Measurements from ENCODE around the gene GALNTL6.

Gene GALNTL6

DNA sequence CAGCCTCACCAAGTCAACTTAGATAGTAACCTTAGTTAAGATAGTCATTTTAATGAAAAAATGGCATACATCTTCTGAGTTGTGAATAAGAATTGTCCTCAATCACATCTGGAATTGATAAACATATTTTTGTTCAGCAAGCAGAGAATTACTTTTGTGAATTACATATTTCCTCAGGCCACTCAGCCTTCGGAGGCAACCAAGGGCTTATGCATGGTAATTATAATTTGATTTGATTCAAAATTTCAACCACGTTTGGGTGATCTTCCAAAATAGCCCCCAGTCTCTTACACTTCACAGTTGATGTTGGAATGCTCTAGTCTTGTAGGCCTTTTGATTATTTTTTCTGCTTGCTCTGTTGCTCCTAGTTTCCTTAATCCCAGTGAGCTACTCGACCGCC lies 63.4 kb downstream of the GALNTL6 start:
- no peak for TF ChIP-seq CTCF (IDR thresholded peaks at IDR 0.05; ENCODE audit: low read depth, low read length)
- DNase-seq (ENCODE audit: extremely low read depth, low read depth) = no peak

DNA sequence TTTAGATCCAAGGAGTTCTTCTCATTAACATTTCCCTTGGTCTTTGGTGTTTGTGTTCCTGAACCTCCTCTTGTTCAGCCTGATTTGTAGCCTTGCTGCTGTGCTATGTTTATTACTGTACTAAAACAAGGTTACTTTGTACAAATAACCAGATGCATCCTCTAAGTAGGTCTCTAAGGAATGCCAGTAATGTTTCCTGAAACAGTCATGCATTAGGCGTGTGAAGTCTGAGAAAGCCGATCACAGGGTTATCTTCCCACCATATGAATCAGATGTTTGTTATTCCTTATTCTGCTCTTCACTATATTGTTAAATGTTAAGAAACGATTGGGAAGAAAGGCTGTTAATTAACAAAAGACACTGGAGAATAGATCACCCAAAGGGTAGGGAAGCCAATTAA lies 66.9 kb downstream of the GALNTL6 start:
- no peak for DNase-seq (ENCODE audit: extremely low read depth, low read depth)
- no peak for TF ChIP-seq CTCF (IDR thresholded peaks at IDR 0.05; ENCODE audit: low read depth, low read length)

- no peak for DNase-seq (ENCODE audit: extremely low read depth, low read depth)
- no peak for TF ChIP-seq CTCF (IDR thresholded peaks at IDR 0.05; ENCODE audit: low read depth, low read length)
Measured at GRCh38 chr4:171889681-171890080, 76.5 kb downstream of the GALNTL6 start.

DNA sequence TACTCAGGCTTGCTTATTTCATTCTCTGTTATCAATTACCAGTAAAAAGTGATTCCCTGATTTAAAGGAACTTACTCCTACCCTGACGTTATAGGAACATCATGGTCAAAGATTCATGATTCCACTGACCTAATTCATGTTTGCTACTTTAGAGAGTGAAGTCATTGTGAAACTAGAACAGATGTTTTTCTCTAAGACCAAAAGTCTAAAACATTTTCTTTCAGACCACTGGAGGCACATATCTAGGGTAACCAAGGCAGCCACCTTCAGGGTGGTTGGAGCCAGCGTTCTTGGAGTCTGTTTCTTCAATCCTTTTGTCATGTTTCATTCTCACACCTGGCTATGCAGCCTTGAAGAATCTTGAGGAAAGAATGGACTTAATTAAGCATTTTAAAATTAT lies 77.8 kb downstream of the GALNTL6 start:
- no peak for TF ChIP-seq CTCF (IDR thresholded peaks at IDR 0.05; ENCODE audit: low read depth, low read length)
- DNase-seq (ENCODE audit: extremely low read depth, low read depth) = no peak

GRCh38 chr4:171896426-171896825 lies 83.2 kb downstream of the GALNTL6 start:
- TF ChIP-seq CTCF (IDR thresholded peaks at IDR 0.05; ENCODE audit: low read depth, low read length) = no peak
- no peak for DNase-seq (ENCODE audit: extremely low read depth, low read depth)

DNA sequence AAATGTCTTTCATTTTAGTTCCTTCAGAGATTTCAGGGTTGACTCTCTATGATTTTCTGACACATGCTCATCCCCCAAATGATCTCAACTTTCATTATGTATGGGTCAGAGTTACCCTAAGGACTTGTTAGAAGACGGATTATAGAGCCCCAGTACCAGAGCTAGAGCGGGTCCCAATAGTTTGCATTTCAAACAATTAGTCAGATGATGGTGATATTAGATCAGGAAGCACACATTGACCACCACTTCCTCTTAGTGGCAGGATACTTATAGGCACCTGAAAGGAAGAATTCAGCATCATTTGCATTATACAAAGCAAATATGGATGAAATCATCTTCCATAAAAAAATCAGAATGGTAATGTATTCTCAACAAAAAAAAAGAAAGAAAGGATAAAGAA lies 106.1 kb downstream of the GALNTL6 start:
- TF ChIP-seq CTCF (IDR thresholded peaks at IDR 0.05; ENCODE audit: low read depth, low read length) = no peak
- no peak for DNase-seq (ENCODE audit: extremely low read depth, low read depth)

- TF ChIP-seq CTCF (IDR thresholded peaks at IDR 0.05; ENCODE audit: low read depth, low read length) = no peak
Measured at GRCh38 chr4:171920901-171921300, 107.7 kb downstream of the GALNTL6 start.

More at GRCh38 chr4:171920901-171921300, 107.7 kb downstream of the GALNTL6 start:
- no peak for DNase-seq (ENCODE audit: extremely low read depth, low read depth)

Measured in AG09319 (cell line).